Immature natural killer cell (primary cell): ENCODE measurements around the gene BACE2. TPM values are rescaled to one million over a fixed set of nuclear protein-coding genes. Genes with fewer than 3 reads are reported as not detected.
"Not testable (repeated sequence)": the region's sequence is repeated elsewhere in the genome, so short reads cannot be mapped to it uniquely, and the experiment has no call there.

Experiments
- DNase-seq, 3 donors: peaks; one replicate each; pipeline ENCODE4 v3.0.0; 2022; ENCODE audit warnings: mixed read lengths in 1 of 3
- H3K27ac Mint-ChIP-seq, 6 donors: one replicate each; pipeline ENCODE4 v1.8.0; 2020; ENCODE audit warnings: mixed read lengths in 6 of 6, mild to moderate bottlenecking in 5 of 6, inconsistent platforms in 4 of 6, moderate library complexity in 3 of 6
- H3K27me3 Mint-ChIP-seq, 3 donors: one replicate each; pipeline ENCODE4 v1.8.0; 2020 to 2021; ENCODE audit warnings: low read depth in 3 of 3, mild to moderate bottlenecking in 3 of 3, mixed read lengths in 3 of 3, moderate library complexity in 3 of 3, inconsistent platforms in 1 of 3
- H3K36me3 Mint-ChIP-seq, 3 donors: one replicate each; pipeline ENCODE4 v1.8.0; 2020; ENCODE audit warnings: mixed read lengths in 3 of 3, inconsistent platforms in 2 of 3, mild to moderate bottlenecking in 2 of 3
- H3K4me1 Mint-ChIP-seq, 2 donors: one replicate each; pipeline ENCODE4 v1.8.0; 2020; ENCODE audit warnings: inconsistent platforms in 2 of 2, mild to moderate bottlenecking in 2 of 2, mixed read lengths in 2 of 2, moderate library complexity in 1 of 2
- H3K4me3 Mint-ChIP-seq, 5 donors: one replicate each; pipeline ENCODE4 v1.8.0; 2020; ENCODE audit warnings: mild to moderate bottlenecking in 5 of 5, mixed read lengths in 5 of 5, inconsistent platforms in 3 of 5, moderate library complexity in 3 of 5
- H3K9me3 Mint-ChIP-seq, 6 donors: one replicate each; pipeline ENCODE4 v1.8.0; 2020; ENCODE audit warnings: mild to moderate bottlenecking in 6 of 6, mixed read lengths in 6 of 6, inconsistent platforms in 4 of 6, moderate library complexity in 3 of 6
- polyA plus RNA-seq, 3 donors: library from polyadenylated mRNA; unstranded; fragments of 300-500 nt; fragmentation: Illumina TruSeq; gene quantifications; one replicate each; pipeline ENCODE4 v1.2.3, GENCODE V29; 2021

BACE2 gene
- polyA plus RNA-seq, 3 donors from 2014 or later = 0.82 to 2.1 TPM; not detected in 1

DNA sequence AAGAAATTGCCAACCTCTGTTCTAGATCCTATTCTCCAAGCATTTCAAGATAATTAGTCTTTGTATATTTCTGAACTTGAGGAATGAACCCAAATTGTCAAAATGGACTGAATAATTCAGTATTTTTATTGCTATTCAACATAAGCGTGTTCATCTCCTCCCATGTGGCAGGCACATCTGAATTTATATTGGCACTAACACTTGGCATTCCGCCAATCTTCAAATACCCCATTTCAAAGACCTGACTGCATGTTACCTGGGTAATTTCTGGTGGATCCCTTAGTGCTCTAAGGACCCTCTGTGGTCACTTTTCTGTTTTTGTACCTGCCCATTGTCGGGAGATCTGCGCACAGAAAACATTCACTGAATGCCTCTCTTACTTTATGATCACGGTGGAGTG, 66.6 kb downstream of the BACE2 start:
- no peaks in the 10 kb centered on the region for H3K4me1 Mint-ChIP-seq
- no peak overlapping the region for H3K27ac Mint-ChIP-seq
- peaks cover 0 to 9% (median 7%) of the 10 kb centered on the region in 3 donors for H3K27me3 Mint-ChIP-seq
- peaks cover 0 to 1% (median 0%) of the 10 kb centered on the region in 6 donors for H3K9me3 Mint-ChIP-seq
- no peak for DNase-seq
- no peaks in the 10 kb centered on the region for H3K36me3 Mint-ChIP-seq
- H3K4me3 Mint-ChIP-seq = no peak overlapping the region

DNA sequence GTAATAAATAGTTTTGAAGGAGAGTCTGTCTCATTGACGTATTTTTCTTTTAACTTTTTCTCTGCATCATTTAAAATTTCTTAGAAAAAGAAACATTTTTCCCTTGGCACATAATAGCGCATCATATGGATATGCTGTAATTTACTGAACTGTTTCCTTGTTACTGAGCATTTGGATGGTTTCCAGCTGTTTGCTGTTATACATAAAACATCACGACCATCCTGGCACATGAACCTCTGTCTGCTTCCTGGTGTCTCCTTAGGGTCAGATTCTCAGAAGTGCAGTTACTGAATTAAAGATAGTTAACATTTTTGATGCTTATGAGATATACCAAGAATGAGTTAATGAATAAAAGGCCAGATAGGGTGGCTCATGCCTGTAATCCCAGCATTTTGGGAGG, 67.2 kb downstream of the BACE2 start:
- DNase-seq = no peak
- peaks cover 0 to 9% (median 7%) of the 10 kb centered on the region in 3 donors for H3K27me3 Mint-ChIP-seq
- no peaks in the 10 kb centered on the region for H3K36me3 Mint-ChIP-seq
- no peaks in the 10 kb centered on the region for H3K4me1 Mint-ChIP-seq
- H3K9me3 Mint-ChIP-seq = peaks cover 0 to 1% (median 0%) of the 10 kb centered on the region in 6 donors
- H3K27ac Mint-ChIP-seq = no peak overlapping the region
- H3K4me3 Mint-ChIP-seq = no peak overlapping the region

DNA sequence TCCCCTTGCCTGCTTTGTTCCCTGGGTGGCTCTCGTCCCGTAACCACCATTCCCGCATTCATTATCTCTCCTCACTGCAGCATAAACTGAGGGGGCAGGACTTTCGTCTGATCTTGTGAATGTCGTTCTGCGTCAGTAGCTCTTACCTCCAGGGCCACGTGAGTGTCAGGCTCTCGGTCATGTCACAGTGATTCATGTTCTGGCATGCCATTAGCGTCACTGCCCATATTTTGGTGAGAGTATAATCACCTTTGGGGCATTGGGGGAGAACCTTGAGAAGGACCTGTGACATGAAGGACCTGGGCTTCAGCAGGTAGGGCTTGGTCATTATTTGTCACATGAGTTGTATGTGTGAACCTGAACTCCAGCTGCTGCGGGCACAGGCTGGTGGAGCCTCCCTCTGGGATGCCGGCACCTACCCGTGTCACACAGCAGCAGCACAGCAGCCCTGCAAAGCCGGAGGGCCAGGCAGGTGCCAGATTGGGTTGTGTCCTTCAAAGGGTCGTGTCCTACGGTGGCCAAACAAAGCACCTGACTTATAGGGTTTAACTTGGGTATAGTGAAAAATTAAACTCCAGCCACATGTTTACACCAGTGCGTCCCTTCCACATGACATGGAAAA, 68.5 kb downstream of the BACE2 start:
- H3K36me3 Mint-ChIP-seq = no peaks in the 10 kb centered on the region
- H3K4me1 Mint-ChIP-seq = no peaks in the 10 kb centered on the region
- no peak overlapping the region for H3K27ac Mint-ChIP-seq
- peaks cover 0 to 1% (median 0%) of the 10 kb centered on the region in 6 donors for H3K9me3 Mint-ChIP-seq
- no peak overlapping the region for H3K4me3 Mint-ChIP-seq
- H3K27me3 Mint-ChIP-seq = peaks cover 0 to 7% (median 7%) of the 10 kb centered on the region in 3 donors
- no peak for DNase-seq

DNA sequence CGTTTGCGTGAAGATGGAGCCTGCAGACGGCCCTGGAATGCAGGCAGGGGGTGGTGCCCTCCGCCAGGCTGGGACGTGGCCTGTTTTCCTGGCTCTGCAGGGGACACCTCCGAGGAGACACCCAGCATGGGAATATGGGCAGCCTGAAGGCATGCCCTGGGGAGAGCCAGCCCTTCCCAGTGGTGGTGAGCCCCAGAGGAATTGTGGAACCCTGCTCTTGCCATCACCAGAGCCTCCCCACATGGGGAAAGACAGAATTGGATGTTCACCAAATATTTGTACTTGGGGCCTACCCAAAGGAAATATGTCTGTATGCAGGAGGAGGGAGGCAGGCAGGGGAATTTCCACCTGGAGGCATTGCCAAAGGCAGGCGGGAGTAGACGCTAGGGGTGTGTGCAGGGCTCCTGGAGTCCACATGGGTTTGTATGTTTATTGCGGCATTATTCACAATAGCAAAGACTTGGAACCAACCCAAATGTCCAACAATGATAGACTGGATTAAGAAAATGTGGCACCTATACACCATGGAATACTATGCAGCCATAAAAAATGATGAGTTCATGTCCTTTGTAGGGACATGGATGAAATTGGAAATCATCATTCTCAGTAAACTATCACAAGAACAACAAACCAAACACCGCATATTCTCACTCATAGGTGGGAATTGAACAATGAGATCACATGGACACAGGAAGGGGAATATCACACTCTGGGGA, 70.3 kb downstream of the BACE2 start:
- H3K9me3 Mint-ChIP-seq, DNase-seq, H3K27me3 Mint-ChIP-seq, H3K4me3 Mint-ChIP-seq, H3K36me3 Mint-ChIP-seq, H3K4me1 Mint-ChIP-seq, H3K27ac Mint-ChIP-seq: not testable (repeated sequence)

DNA sequence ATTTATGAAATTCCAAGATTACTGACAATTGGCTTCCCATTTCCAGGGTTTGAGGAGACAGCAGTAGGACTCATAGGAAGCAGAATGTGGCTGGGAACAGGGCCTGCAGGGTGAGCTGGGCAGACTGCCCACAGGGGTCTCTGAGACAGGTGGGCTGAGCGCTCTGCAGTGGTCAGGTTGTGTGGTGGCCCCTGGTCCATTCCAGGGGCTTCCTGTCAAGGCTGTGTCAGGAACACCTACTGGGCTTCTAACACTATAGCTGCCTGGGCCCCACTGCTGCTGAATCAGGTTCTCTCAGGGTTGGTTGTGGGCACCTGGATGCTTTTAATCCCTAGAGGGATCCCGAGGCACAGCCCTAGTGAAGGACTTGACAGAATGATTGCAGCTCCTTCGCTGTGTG, 72.1 kb downstream of the BACE2 start:
- H3K27me3 Mint-ChIP-seq = peaks cover 0 to 3% (median 2%) of the 10 kb centered on the region in 3 donors

DNA sequence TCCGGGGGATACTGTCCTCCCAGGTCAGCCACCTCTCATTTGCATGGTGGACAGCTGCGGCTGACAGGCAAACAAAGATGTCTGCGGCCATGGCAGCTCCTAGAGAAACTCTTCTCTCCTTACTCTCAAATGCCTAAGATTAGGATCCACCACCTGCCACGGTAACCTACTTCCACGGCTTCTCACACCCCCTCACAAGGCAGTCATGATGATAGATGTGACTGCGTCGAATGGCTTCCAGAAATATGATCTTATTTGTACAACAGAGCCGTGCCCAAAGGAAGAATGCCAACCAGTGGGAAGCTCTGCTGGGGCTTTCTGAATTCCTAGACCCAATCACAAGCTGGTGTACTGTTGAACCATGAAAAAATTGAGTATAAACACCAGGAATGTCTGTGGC, 73.4 kb downstream of the BACE2 start:
- H3K4me3 Mint-ChIP-seq = no peak overlapping the region
- DNase-seq = no peak
- no peaks in the 10 kb centered on the region for H3K4me1 Mint-ChIP-seq
- peaks cover 0 to 6% (median 3%) of the 10 kb centered on the region in 3 donors for H3K27me3 Mint-ChIP-seq
- no peaks in the 10 kb centered on the region for H3K9me3 Mint-ChIP-seq
- no peak overlapping the region for H3K27ac Mint-ChIP-seq
- H3K36me3 Mint-ChIP-seq = no peaks in the 10 kb centered on the region

More for the DNA sequence above, 72.1 kb downstream of the BACE2 start:
- Mint-ChIP-seq H3K9me3 (no peaks in the 10 kb centered on the region), H3K27ac (no peak overlapping the region), H3K4me3 (no peak overlapping the region), H3K36me3 (no peaks in the 10 kb centered on the region), H3K4me1 (no peaks in the 10 kb centered on the region)
- no peak for DNase-seq

DNA sequence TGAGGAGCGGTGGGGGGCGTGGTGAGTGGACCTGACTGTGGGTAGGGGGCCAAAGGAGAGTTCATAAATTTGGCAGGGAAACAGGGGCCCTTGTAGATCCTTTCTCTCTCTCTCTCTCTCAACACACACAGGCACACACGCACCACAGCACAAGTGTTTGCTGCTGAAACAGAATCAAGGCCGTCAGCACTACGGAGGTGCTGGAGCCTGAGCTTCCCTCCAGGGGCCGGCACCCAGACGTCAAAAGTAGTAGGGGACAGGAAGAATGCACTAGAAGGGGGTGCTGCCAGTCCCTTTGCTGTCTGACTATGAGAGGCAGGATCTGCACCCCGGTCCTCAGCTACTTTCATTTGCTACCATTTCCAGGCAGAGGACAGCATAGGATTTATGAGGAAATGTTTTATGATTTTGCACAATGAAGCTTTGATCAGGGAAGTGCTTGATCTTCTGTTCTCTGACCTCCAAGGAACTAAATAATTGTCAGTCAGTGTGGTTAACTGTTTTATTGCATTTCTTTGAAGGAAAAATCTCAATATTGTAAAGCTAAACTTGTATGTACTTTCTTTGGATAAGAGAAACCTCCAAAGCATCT, 74.4 kb downstream of the BACE2 start:
- Mint-ChIP-seq H3K27me3 (peaks cover 0 to 4% (median 3%) of the 10 kb centered on the region in 3 donors), H3K4me3 (no peak overlapping the region), H3K36me3 (no peaks in the 10 kb centered on the region), H3K27ac (no peak overlapping the region), H3K4me1 (no peaks in the 10 kb centered on the region), H3K9me3 (no peaks in the 10 kb centered on the region)
- no peak for DNase-seq

DNA sequence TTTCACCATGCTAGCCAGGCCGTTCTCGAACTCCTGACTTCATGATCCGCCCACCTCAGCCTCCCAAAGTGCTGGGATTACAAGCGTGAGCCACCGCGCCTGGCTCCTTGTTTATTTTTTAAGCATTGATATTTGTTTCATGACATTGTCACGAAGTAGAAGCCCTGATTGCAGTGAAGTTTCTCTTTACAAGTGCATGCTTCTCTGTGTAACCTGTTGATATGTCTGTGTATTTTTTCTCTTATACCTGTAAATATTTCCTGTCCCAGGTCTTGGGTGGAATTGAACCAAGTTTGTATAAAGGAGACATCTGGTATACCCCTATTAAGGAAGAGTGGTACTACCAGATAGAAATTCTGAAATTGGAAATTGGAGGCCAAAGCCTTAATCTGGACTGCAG, 75.1 kb downstream of the BACE2 start:
- Mint-ChIP-seq H3K4me1 (no peaks in the 10 kb centered on the region), H3K36me3 (no peaks in the 10 kb centered on the region)

DNA sequence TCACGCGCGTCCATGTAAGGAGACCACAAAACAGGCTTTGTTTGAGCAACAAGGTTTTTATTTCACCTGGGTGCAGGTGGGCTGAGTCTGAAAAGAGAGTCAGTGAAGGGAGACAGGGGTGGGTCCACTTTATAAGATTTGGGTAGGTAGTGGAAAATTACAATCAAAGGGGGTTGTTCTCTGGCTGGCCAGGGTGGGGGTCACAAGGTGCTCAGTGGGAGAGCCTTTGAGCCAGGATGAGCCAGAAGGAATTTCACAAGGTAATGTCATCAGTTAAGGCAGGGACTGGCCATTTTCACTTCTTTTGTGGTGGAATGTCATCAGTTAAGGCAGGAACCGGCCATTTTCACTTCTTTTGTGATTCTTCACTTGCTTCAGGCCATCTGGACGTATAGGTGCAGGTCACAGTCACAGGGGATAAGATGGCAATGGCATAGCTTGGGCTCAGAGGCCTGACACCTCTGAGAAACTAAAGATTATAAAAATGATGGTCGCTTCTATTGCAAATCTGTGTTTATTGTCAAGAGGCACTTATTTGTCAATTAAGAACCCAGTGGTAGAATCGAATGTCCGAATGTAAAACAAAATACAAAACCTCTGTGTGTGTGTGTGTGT, 76.4 kb downstream of the BACE2 start:
- not testable (repeated sequence) for H3K9me3 Mint-ChIP-seq, H3K36me3 Mint-ChIP-seq, H3K4me3 Mint-ChIP-seq, DNase-seq, H3K27ac Mint-ChIP-seq, H3K27me3 Mint-ChIP-seq, H3K4me1 Mint-ChIP-seq

More for the DNA sequence above, 75.1 kb downstream of the BACE2 start:
- peaks cover 0 to 4% (median 0%) of the 10 kb centered on the region in 3 donors for H3K27me3 Mint-ChIP-seq
- no peaks in the 10 kb centered on the region for H3K9me3 Mint-ChIP-seq
- DNase-seq = no peak
- no peak overlapping the region for H3K27ac Mint-ChIP-seq
- H3K4me3 Mint-ChIP-seq = no peak overlapping the region

DNA sequence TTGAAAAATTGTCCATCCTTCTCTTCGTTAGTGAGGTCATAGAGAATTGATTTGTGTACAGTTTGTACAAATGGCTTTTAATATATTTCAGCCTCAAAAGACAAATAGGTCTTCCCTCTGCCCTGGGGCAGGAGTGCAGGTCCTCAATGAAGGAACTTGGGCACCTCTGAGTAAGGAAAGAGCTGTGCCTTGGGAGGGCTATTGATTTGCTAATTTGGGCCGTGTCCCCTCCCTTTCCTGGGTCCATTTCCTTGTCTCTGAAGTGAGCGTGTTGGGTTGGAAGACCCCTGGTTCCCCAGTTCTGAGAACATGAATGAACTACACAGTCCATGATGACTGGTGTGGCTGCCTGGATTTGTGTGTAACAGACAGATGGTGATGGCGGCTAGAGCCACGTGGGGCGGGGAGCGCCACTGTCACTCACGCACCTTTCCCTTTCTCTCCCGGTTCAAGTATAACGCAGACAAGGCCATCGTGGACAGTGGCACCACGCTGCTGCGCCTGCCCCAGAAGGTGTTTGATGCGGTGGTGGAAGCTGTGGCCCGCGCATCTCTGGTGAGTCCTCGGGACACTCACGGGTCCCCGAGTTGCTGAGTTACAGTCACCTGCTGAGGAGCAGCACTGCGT, 77.7 kb downstream of the BACE2 start:
- DNase-seq = no peak
- Mint-ChIP-seq H3K4me3 (no peak overlapping the region), H3K27me3 (peaks cover 0 to 4% (median 0%) of the 10 kb centered on the region in 3 donors), H3K36me3 (no peaks in the 10 kb centered on the region), H3K9me3 (no peaks in the 10 kb centered on the region), H3K27ac (no peak overlapping the region), H3K4me1 (no peaks in the 10 kb centered on the region)

DNA sequence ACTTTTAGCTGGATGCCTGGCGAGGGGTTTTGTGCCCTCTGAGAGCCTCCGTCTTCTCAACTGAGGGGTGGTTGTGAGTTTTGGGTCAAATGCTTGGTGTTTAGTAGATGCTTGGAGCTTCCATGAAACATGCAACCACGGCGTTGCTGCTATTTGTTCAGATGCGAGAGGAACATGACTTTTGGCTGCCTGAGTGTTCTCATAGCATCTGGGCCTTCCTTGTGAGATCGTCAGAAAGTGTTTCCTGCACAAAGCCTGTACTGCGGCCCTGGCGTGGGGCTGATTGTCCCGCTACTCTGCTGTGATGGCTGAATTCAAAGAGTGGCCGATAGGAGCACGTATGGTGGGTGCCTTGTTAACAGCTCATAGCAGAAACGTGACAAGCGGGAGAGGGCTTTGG, 78.8 kb downstream of the BACE2 start:
- Mint-ChIP-seq H3K4me1 (no peaks in the 10 kb centered on the region), H3K9me3 (no peaks in the 10 kb centered on the region), H3K27ac (no peak overlapping the region), H3K4me3 (no peak overlapping the region), H3K36me3 (no peaks in the 10 kb centered on the region), H3K27me3 (peaks cover 0 to 4% (median 0%) of the 10 kb centered on the region in 3 donors)
- no peak for DNase-seq

DNA sequence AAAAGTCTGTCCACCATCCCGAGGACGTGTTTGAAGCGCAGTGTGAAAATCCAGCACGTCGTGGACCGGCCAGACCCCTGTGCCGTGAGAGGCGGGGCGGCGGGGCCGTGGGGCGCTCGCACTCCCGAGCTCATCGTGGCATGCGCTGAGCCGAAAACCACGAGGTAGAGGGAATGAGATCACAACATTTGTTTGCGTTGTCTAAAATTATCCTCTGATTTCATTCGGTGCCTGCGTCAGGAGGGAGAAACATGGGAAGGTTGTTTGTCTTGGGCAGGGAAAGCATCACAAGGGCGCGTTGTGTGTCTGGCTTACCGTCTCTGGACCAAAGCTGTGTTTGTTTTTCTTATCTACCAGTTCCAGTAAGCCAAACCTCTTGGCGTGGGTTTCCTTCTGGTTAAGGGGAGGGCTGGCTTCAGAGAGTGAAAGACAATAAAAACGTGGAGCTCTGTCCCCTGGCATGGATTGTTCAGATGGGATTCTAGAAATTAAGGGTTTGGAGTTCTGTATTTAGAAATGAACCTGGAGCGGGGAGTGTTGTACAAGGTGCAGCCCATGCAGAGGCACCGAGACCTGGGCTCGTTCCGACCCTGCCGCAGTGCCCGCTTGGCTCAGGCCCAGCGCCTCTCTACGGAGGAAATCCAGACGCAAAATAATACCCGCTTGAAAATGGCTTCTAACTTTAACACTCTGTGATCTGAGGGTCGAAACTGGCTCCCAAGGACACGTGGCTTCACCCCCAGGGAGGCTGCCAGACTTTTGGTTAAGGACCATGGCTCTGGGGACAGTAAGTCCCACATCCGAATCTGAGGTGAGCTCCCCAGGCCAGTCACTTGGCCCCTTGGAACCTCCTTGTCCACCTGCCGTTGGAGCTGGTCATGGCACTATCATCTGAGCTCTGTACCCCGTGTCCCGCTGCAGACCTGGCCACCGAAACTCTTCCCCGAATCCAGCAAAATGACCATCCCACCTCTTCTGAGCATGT, 79.9 kb downstream of the BACE2 start:
- Mint-ChIP-seq H3K4me3 (no peak overlapping the region), H3K9me3 (no peaks in the 10 kb centered on the region), H3K27ac (no peak overlapping the region), H3K27me3 (peaks cover 0 to 5% (median 2%) of the 10 kb centered on the region in 3 donors), H3K4me1 (no peaks in the 10 kb centered on the region), H3K36me3 (no peaks in the 10 kb centered on the region)
- DNase-seq = no peak

DNA sequence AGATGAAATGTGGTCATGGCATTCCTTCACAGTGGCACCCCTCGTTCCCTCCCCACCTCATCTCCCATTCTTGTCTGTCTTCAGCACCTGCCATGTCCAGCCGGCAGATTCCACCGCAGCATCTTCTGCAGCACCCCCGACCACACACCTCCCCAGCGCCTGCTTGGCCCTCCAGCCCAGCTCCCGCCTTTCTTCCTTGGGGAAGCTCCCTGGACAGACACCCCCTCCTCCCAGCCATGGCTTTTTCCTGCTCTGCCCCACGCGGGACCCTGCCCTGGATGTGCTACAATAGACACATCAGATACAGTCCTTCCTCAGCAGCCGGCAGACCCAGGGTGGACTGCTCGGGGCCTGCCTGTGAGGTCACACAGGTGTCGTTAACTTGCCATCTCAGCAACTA, 81.5 kb downstream of the BACE2 start:
- H3K4me1 Mint-ChIP-seq = no peaks in the 10 kb centered on the region
- H3K27me3 Mint-ChIP-seq = peaks cover 2 to 5% (median 2%) of the 10 kb centered on the region in 3 donors
- H3K27ac Mint-ChIP-seq = no peak overlapping the region
- H3K4me3 Mint-ChIP-seq = no peak overlapping the region
- no peak for DNase-seq
- H3K36me3 Mint-ChIP-seq = no peaks in the 10 kb centered on the region
- H3K9me3 Mint-ChIP-seq = peaks cover 0 to 4% (median 0%) of the 10 kb centered on the region in 6 donors
